Measurements from ENCODE around the gene SURF1. TPM values are rescaled to one million over a fixed set of nuclear protein-coding genes. Genes with fewer than 3 reads are reported as not detected.

Gene SURF1
- total RNA-seq, 4 donors from 2014 or later, result 35.0 to 59.4 (median 41.6) TPM

DNA sequence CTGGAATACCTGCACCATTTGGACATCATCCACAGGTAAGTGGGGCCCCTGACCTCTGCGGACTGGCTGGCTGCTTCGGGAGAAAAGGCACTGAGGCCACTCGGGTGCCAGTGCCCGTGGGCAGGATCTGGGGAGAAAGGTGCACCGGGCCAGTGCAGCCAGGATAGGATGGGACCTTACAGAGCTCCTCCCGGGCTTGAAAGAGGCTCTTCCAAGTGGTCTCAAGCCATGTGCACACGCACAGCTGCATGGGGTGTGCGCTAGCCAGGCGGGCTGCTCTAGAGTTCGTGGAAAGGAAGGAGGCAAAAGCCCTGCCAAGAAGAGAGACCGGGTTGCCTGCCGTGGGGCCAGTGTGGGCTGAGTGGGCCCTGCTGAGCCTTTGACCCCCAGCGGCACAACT, 33.3 kb upstream of the SURF1 start:
- DNase-seq (ENCODE audit: low spot score in 2 of 2), result no peak
- WGBS, 2 donors, result 79 to 80% methylated on average over 13 of the region's 13 CpGs
- no peak overlapping the region for H3K27ac ChIP-seq
- peaks cover 0 to 17% of the 10 kb centered on the region in 2 donors for H3K27me3 ChIP-seq
- H3K9me3 ChIP-seq, result no peaks in the 10 kb centered on the region
- H3K4me3 ChIP-seq, result no peak overlapping the region
- TF ChIP-seq, protein P1, sequence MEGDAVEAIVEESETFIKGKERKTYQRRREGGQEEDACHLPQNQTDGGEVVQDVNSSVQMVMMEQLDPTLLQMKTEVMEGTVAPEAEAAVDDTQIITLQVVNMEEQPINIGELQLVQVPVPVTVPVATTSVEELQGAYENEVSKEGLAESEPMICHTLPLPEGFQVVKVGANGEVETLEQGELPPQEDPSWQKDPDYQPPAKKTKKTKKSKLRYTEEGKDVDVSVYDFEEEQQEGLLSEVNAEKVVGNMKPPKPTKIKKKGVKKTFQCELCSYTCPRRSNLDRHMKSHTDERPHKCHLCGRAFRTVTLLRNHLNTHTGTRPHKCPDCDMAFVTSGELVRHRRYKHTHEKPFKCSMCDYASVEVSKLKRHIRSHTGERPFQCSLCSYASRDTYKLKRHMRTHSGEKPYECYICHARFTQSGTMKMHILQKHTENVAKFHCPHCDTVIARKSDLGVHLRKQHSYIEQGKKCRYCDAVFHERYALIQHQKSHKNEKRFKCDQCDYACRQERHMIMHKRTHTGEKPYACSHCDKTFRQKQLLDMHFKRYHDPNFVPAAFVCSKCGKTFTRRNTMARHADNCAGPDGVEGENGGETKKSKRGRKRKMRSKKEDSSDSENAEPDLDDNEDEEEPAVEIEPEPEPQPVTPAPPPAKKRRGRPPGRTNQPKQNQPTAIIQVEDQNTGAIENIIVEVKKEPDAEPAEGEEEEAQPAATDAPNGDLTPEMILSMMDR (IDR thresholded peaks at IDR 0.05), result no peak
- TF ChIP-seq EP300 (IDR thresholded peaks at IDR 0.05) (no peak), POLR2A (IDR thresholded peaks at IDR 0.05) (no peak)
- H3K36me3 ChIP-seq, result no peaks in the 10 kb centered on the region
- no peaks in the 10 kb centered on the region for H3K4me1 ChIP-seq

DNA sequence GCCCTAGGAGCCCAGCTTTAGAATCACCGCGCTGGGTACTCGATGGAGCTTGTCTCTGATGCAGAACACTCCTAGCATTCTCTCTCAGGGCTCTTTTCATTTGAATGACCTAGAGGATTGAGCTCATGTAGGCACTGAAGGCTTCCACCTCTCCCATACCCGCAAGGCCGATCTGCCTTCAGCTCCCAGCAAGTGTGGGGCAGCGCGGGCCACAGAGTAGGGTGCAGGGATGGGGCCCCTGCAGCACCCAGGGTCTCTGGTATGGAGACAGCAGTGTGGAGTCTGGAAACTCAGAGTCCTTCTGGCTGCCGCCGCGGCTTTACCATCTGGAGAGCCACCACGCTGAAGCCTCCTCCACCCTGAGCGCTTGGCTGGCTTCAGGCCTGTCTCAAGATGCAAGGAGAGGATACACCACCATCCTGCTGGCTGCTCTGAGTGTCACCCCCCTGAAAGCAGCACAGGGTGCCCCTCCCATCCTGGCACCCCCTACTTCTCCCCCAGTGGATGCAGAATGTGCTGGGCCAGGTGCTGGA, 32.8 kb upstream of the SURF1 start:
- Histone ChIP-seq H3K9me3 (no peaks in the 10 kb centered on the region), H3K4me3 (no peak overlapping the region), H3K36me3 (no peaks in the 10 kb centered on the region), H3K27ac (no peak overlapping the region), H3K4me1 (no peaks in the 10 kb centered on the region), H3K27me3 (peaks cover 0 to 12% of the 10 kb centered on the region in 2 donors)
- TF ChIP-seq, protein P1 (IDR thresholded peaks at IDR 0.05), result no peak
- TF ChIP-seq POLR2A (IDR thresholded peaks at IDR 0.05) (no peak), EP300 (IDR thresholded peaks at IDR 0.05) (no peak)
- no peak for DNase-seq (ENCODE audit: low spot score in 2 of 2)
- 90 to 91% methylated on average over 8 to 12 of the region's 12 CpGs for WGBS, 2 donors

DNA sequence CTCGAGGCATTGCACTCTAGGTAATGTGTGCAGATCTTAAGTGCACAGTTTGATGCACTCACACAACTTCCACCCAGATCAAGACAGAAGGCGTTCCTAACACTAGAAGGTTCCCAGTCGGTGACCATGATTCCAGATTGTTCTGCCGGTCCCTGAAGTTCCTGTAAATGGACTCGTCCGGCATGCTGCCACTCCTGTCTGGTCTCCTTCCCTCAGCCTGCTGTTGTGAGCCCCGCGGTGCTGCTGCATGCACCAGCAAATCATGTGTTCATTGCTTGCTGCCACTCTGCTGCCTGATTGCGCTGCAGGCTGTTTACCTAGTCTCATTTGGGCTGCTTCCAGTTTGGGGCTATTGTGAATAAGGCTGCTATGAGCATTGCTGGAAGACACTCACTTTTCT, 31.4 kb upstream of the SURF1 start:
- Histone ChIP-seq H3K27me3 (peaks cover 0 to 9% of the 10 kb centered on the region in 2 donors), H3K36me3 (no peaks in the 10 kb centered on the region), H3K27ac (no peak overlapping the region), H3K4me3 (no peak overlapping the region), H3K9me3 (no peaks in the 10 kb centered on the region), H3K4me1 (no peaks in the 10 kb centered on the region)
- DNase-seq (ENCODE audit: low spot score in 2 of 2), result no peak
- TF ChIP-seq EP300 (IDR thresholded peaks at IDR 0.05) (no peak), POLR2A (IDR thresholded peaks at IDR 0.05) (no peak)
- TF ChIP-seq, protein P1 (IDR thresholded peaks at IDR 0.05), result no peak
- WGBS, 2 donors, result 85 to 88% methylated on average over 9 of the region's 9 CpGs

DNA sequence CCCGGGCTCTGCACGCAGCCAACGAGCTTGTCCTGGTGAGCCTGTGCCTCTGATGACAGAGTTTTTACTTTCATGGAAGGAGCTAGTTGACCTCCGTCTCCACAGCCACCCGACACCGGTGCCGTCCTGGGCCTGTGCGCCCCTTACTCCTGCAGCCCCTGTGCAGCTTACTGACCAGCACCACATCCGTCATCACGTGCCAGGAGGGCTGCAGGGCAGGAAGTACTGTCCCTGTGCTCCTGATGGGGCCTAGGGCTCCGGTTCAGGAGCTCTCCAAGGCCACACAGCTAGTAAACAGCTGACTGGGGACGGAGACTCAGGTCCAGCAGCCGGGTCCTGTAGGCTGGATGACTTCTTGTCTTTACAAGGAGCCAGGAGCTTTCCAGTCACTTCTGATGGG, 30.1 kb upstream of the SURF1 start:
- Histone ChIP-seq H3K4me1 (no peaks in the 10 kb centered on the region), H3K27me3 (peaks cover 0 to 5% of the 10 kb centered on the region in 2 donors), H3K9me3 (no peaks in the 10 kb centered on the region), H3K36me3 (no peaks in the 10 kb centered on the region), H3K4me3 (no peak overlapping the region), H3K27ac (no peak overlapping the region)
- DNase-seq (ENCODE audit: low spot score in 2 of 2), result no peak
- TF ChIP-seq, protein P1 (IDR thresholded peaks at IDR 0.05), result no peak
- TF ChIP-seq EP300 (IDR thresholded peaks at IDR 0.05), result no peak
- no peak for TF ChIP-seq POLR2A (IDR thresholded peaks at IDR 0.05)
- WGBS, 2 donors, result 77 to 81% methylated on average over 10 to 13 of the region's 13 CpGs

DNA sequence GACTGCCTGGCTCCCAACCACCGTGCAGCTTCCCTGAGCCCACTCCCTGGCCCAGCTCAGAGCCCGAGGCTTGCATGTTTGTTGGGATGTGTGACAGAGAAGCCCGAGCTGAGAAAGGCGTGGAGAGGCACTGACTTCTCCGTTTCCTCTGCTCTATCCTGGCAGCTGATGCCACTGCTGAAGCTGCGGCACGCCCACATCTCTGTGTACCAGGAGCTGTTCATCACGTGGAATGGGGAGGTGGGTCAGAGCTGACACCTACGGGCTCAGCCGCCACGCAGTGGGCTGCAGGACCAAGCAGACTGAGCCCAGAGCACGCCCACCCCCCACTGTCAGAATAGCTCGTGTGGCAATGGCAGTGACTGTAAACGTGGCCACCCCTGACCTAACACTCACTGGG, 29.2 kb upstream of the SURF1 start:
- no peaks in the 10 kb centered on the region for H3K27me3 ChIP-seq
- H3K27ac ChIP-seq, result no peak overlapping the region
- WGBS, 2 donors, result 86 to 88% methylated on average over 13 to 14 of the region's 14 CpGs
- no peak for TF ChIP-seq EP300 (IDR thresholded peaks at IDR 0.05)
- TF ChIP-seq, protein P1 (IDR thresholded peaks at IDR 0.05), result no peak
- TF ChIP-seq POLR2A (IDR thresholded peaks at IDR 0.05), result no peak
- no peak for DNase-seq (ENCODE audit: low spot score in 2 of 2)
- H3K9me3 ChIP-seq, result no peaks in the 10 kb centered on the region
- H3K4me1 ChIP-seq, result no peaks in the 10 kb centered on the region
- H3K36me3 ChIP-seq, result no peaks in the 10 kb centered on the region
- no peak overlapping the region for H3K4me3 ChIP-seq

Measured in tibial nerve (tissue), 4 donors.